ENCODE measurements around the gene C1QTNF4.

The C1QTNF4 gene

GRCh38 chr11:47595029-47595428 is 818 bp upstream of the C1QTNF4 start:
- no CpG with 5 or more reads among the region's 7 CpGs for WGBS (ENCODE audit: extremely low coverage, insufficient coverage, insufficient read length)
- H2BK120ac ChIP-seq (ENCODE audit: insufficient read depth, low read length, poor library complexity): no peak overlapping the region
- H3K4ac ChIP-seq (ENCODE audit: low read depth, low read length): no peak overlapping the region
- H3K18ac ChIP-seq (ENCODE audit: low read length): no peak overlapping the region
- H4K91ac ChIP-seq (ENCODE audit: low read depth, low read length): no peak overlapping the region
- no peak overlapping the region for H2BK5ac ChIP-seq (ENCODE audit: low read depth, low read length, poor library complexity)
- no peak for DNase-seq
- H3K27me3 ChIP-seq (ENCODE audit: insufficient read depth, low read length): peaks cover 35% of the 10 kb centered on the region
- H3K27ac ChIP-seq (ENCODE audit: low read depth, low read length): no peak overlapping the region
- H3K36me3 ChIP-seq (ENCODE audit: control insufficient read depth in 1 of 2, insufficient read depth in 2 of 2, low read length in 2 of 2): no peaks in the 10 kb centered on the region
- H3K4me1 ChIP-seq (ENCODE audit: control insufficient read depth in 1 of 2, insufficient read depth in 2 of 2, low read length in 2 of 2): peaks cover 4 to 5% of the 10 kb centered on the region in 2 experiments
- H3K79me2 ChIP-seq (ENCODE audit: control insufficient read depth, insufficient read depth, low read length, poor library complexity): no peaks in the 10 kb centered on the region
- H3K79me1 ChIP-seq (ENCODE audit: low read length): no peaks in the 10 kb centered on the region
- no peak overlapping the region for H2AFZ ChIP-seq (ENCODE audit: insufficient read depth, low read length, poor library complexity)
- no peak overlapping the region for H3K9ac ChIP-seq (ENCODE audit: low read length)
- no peak overlapping the region for H3K23ac ChIP-seq (ENCODE audit: low read length)
- H2AK5ac ChIP-seq (ENCODE audit: low read length): no peak overlapping the region
- no peak overlapping the region for H3K4me2 ChIP-seq (ENCODE audit: low read length)
- H3K4me3 ChIP-seq (ENCODE audit: low read depth, low read length): no peak overlapping the region
- no peak overlapping the region for H4K12ac ChIP-seq (ENCODE audit: low read depth, low read length)
- no peaks in the 10 kb centered on the region for H3K9me3 ChIP-seq (ENCODE audit: insufficient read depth, low read depth, low read length)
- no peak overlapping the region for H2BK12ac ChIP-seq (ENCODE audit: low read length)
- no peak overlapping the region for H4K8ac ChIP-seq (ENCODE audit: low read depth, low read length)
- no peak overlapping the region for H3K14ac ChIP-seq (ENCODE audit: low read length)

DNA sequence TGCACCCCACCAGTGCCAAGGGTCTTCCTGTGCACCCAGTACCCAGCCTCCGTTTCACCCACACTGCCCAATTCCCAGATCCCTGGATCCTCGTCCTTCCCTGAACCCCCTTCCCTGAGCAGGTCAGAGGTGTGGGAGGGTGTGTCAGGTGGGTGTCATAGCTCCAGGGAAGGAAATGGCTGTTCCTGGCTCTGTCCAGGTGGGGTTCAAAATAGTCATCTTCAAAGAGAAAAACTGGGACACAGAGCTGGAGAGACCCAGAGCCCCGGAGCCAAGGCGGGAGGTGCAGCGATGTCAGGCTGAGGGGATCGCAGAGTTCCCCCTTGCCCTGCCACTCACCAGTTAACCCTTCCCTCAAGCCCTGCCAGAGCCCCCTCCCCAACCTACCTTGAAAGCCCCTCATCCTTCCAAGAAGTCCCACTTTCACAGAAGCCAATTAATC is 698 bp downstream of the C1QTNF4 start:
- Histone ChIP-seq H3K18ac (ENCODE audit: low read length) (no peak overlapping the region), H3K27ac (ENCODE audit: low read depth, low read length) (no peak overlapping the region), H2BK120ac (ENCODE audit: insufficient read depth, low read length, poor library complexity) (no peak overlapping the region), H2BK12ac (ENCODE audit: low read length) (no peak overlapping the region), H4K8ac (ENCODE audit: low read depth, low read length) (no peak overlapping the region), H3K23ac (ENCODE audit: low read length) (peak overlapping the region; percentile 1), H3K27me3 (ENCODE audit: insufficient read depth, low read length) (peaks cover 35% of the 10 kb centered on the region), H3K9ac (ENCODE audit: low read length) (no peak overlapping the region), H2BK5ac (ENCODE audit: low read depth, low read length, poor library complexity) (no peak overlapping the region), H3K9me3 (ENCODE audit: insufficient read depth, low read depth, low read length) (no peaks in the 10 kb centered on the region), H3K36me3 (ENCODE audit: control insufficient read depth in 1 of 2, insufficient read depth in 2 of 2, low read length in 2 of 2) (no peaks in the 10 kb centered on the region), H2AK5ac (ENCODE audit: low read length) (no peak overlapping the region), H3K4ac (ENCODE audit: low read depth, low read length) (no peak overlapping the region), H3K79me2 (ENCODE audit: control insufficient read depth, insufficient read depth, low read length, poor library complexity) (no peaks in the 10 kb centered on the region), H3K4me1 (ENCODE audit: control insufficient read depth in 1 of 2, insufficient read depth in 2 of 2, low read length in 2 of 2) (peaks cover 7 to 11% of the 10 kb centered on the region in 2 experiments), H4K12ac (ENCODE audit: low read depth, low read length) (no peak overlapping the region), H3K4me3 (ENCODE audit: low read depth, low read length) (no peak overlapping the region), H3K14ac (ENCODE audit: low read length) (no peak overlapping the region), H3K79me1 (ENCODE audit: low read length) (no peaks in the 10 kb centered on the region), H2AFZ (ENCODE audit: insufficient read depth, low read length, poor library complexity) (no peak overlapping the region), H4K91ac (ENCODE audit: low read depth, low read length) (peak overlapping the region; percentile 39), H3K4me2 (ENCODE audit: low read length) (no peak overlapping the region)
- no CpG with 5 or more reads among the region's 6 CpGs for WGBS (ENCODE audit: extremely low coverage, insufficient coverage, insufficient read length)
- DNase-seq: no peak

GRCh38 chr11:47592970-47593369 is 1.2 kb downstream of the C1QTNF4 start:
- Histone ChIP-seq H3K79me2 (ENCODE audit: control insufficient read depth, insufficient read depth, low read length, poor library complexity) (no peaks in the 10 kb centered on the region), H3K14ac (ENCODE audit: low read length) (no peak overlapping the region)

GRCh38 chr11:47592251-47592650 is 2.0 kb downstream of the C1QTNF4 start:
- H3K27me3 ChIP-seq (ENCODE audit: insufficient read depth, low read length): peaks cover 35% of the 10 kb centered on the region
- H3K79me1 ChIP-seq (ENCODE audit: low read length): no peaks in the 10 kb centered on the region
- no CpG with 5 or more reads among the region's 4 CpGs for WGBS (ENCODE audit: extremely low coverage, insufficient coverage, insufficient read length)
- no peak overlapping the region for H3K4ac ChIP-seq (ENCODE audit: low read depth, low read length)
- no peaks in the 10 kb centered on the region for H3K9me3 ChIP-seq (ENCODE audit: insufficient read depth, low read depth, low read length)
- H2BK5ac ChIP-seq (ENCODE audit: low read depth, low read length, poor library complexity): no peak overlapping the region
- no peak overlapping the region for H2AFZ ChIP-seq (ENCODE audit: insufficient read depth, low read length, poor library complexity)
- no peak overlapping the region for H3K9ac ChIP-seq (ENCODE audit: low read length)
- no peak overlapping the region for H2BK120ac ChIP-seq (ENCODE audit: insufficient read depth, low read length, poor library complexity)
- no peak overlapping the region for H3K4me2 ChIP-seq (ENCODE audit: low read length)
- H3K4me3 ChIP-seq (ENCODE audit: low read depth, low read length): no peak overlapping the region
- no peak for DNase-seq
- H4K91ac ChIP-seq (ENCODE audit: low read depth, low read length): no peak overlapping the region
- no peaks in the 10 kb centered on the region for H3K36me3 ChIP-seq (ENCODE audit: control insufficient read depth in 1 of 2, insufficient read depth in 2 of 2, low read length in 2 of 2)
- H3K79me2 ChIP-seq (ENCODE audit: control insufficient read depth, insufficient read depth, low read length, poor library complexity): no peaks in the 10 kb centered on the region
- no peak overlapping the region for H3K23ac ChIP-seq (ENCODE audit: low read length)
- H3K18ac ChIP-seq (ENCODE audit: low read length): no peak overlapping the region
- no peak overlapping the region for H2AK5ac ChIP-seq (ENCODE audit: low read length)
- no peak overlapping the region for H3K14ac ChIP-seq (ENCODE audit: low read length)
- H4K12ac ChIP-seq (ENCODE audit: low read depth, low read length): no peak overlapping the region
- no peak overlapping the region for H4K8ac ChIP-seq (ENCODE audit: low read depth, low read length)
- H3K27ac ChIP-seq (ENCODE audit: low read depth, low read length): no peak overlapping the region
- H2BK12ac ChIP-seq (ENCODE audit: low read length): no peak overlapping the region
- peaks cover 7 to 11% of the 10 kb centered on the region in 2 experiments for H3K4me1 ChIP-seq (ENCODE audit: control insufficient read depth in 1 of 2, insufficient read depth in 2 of 2, low read length in 2 of 2)

More at GRCh38 chr11:47592970-47593369, 1.2 kb downstream of the C1QTNF4 start:
- Histone ChIP-seq H2BK12ac (ENCODE audit: low read length) (no peak overlapping the region), H2AK5ac (ENCODE audit: low read length) (no peak overlapping the region), H4K91ac (ENCODE audit: low read depth, low read length) (no peak overlapping the region), H3K18ac (ENCODE audit: low read length) (no peak overlapping the region), H3K4me1 (ENCODE audit: control insufficient read depth in 1 of 2, insufficient read depth in 2 of 2, low read length in 2 of 2) (peaks cover 7 to 11% of the 10 kb centered on the region in 2 experiments), H3K79me1 (ENCODE audit: low read length) (no peaks in the 10 kb centered on the region), H3K4ac (ENCODE audit: low read depth, low read length) (no peak overlapping the region), H3K23ac (ENCODE audit: low read length) (no peak overlapping the region), H2BK120ac (ENCODE audit: insufficient read depth, low read length, poor library complexity) (no peak overlapping the region), H3K27me3 (ENCODE audit: insufficient read depth, low read length) (peaks cover 35% of the 10 kb centered on the region), H3K27ac (ENCODE audit: low read depth, low read length) (no peak overlapping the region), H3K36me3 (ENCODE audit: control insufficient read depth in 1 of 2, insufficient read depth in 2 of 2, low read length in 2 of 2) (no peaks in the 10 kb centered on the region), H3K9me3 (ENCODE audit: insufficient read depth, low read depth, low read length) (no peaks in the 10 kb centered on the region), H4K12ac (ENCODE audit: low read depth, low read length) (no peak overlapping the region), H2BK5ac (ENCODE audit: low read depth, low read length, poor library complexity) (no peak overlapping the region), H4K8ac (ENCODE audit: low read depth, low read length) (no peak overlapping the region), H3K9ac (ENCODE audit: low read length) (no peak overlapping the region), H3K4me3 (ENCODE audit: low read depth, low read length) (no peak overlapping the region), H2AFZ (ENCODE audit: insufficient read depth, low read length, poor library complexity) (no peak overlapping the region), H3K4me2 (ENCODE audit: low read length) (no peak overlapping the region)
- DNase-seq: no peak
- WGBS (ENCODE audit: extremely low coverage, insufficient coverage, insufficient read length): no CpG with 5 or more reads among the region's 2 CpGs

Data from trophoblast cell (in vitro differentiated cells and primary cell).